ENCODE measurements around the gene MRPL52.
"Not testable (repeated sequence)": the region's sequence is repeated elsewhere in the genome, so short reads cannot be mapped to it uniquely, and the experiment has no call there.

MRPL52 gene

DNA sequence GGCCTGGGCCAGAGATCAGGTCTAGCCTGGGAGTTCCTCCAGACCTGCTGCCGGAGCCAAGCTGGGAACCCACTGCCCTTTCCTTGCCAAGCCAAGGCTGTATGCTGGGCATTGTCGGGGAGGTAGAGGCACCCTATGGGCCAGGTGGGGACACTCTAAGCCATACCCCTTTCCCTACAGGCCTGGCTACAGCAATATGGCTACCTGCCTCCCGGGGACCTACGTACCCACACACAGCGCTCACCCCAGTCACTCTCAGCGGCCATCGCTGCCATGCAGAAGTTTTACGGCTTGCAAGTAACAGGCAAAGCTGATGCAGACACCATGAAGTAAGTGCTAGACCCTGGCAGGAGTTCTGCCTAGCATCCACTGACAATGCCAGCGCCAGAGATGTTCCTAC, 11.6 kb downstream of the MRPL52 start:
- no peak for DNase-seq

DNA sequence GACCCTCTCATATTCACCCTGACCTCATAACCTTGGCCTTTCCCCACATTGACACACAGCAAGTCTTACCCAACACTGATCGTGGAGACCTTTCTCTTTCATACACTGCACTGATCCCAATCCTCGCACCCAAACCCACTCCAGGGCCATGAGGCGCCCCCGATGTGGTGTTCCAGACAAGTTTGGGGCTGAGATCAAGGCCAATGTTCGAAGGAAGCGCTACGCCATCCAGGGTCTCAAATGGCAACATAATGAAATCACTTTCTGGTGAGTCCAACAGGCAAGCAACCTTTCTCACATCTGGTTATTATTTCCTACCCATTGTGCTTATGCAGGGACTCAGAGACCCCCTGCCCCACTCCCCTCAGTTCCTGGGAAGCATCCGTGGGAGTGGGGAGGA, 12.1 kb downstream of the MRPL52 start:
- DNase-seq: no peak

DNA sequence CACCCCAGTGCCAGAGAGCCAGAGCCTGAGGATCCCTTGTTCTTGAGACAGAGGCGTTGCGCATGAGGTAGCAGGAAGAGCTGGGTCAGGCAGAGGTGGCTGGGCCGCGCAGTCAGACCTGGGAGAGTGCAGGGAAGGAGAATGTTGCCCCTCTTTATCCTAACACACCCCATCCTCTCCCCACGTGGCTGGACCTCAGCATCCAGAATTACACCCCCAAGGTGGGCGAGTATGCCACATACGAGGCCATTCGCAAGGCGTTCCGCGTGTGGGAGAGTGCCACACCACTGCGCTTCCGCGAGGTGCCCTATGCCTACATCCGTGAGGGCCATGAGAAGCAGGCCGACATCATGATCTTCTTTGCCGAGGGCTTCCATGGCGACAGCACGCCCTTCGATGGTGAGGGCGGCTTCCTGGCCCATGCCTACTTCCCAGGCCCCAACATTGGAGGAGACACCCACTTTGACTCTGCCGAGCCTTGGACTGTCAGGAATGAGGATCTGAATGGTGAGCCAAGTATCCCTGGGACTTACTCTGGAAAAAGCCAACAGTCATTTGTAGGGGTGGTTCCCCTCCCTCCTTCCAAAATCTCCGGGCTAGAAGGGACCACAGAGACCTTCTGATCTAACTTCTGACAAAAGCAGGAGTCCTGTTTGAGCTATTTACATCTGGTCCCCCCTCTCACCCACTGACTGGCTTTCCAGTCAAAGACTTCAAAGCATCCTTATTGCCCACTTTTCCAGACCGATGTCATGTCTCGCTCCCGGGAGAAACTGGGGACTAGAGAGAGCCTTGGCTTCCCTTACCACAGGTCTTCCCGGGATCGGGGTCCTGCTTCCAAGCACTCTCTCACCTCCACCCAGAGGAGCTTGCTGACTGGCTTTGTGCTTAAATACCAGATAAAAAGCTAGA, 12.8 kb downstream of the MRPL52 start:
- no peak for DNase-seq

DNA sequence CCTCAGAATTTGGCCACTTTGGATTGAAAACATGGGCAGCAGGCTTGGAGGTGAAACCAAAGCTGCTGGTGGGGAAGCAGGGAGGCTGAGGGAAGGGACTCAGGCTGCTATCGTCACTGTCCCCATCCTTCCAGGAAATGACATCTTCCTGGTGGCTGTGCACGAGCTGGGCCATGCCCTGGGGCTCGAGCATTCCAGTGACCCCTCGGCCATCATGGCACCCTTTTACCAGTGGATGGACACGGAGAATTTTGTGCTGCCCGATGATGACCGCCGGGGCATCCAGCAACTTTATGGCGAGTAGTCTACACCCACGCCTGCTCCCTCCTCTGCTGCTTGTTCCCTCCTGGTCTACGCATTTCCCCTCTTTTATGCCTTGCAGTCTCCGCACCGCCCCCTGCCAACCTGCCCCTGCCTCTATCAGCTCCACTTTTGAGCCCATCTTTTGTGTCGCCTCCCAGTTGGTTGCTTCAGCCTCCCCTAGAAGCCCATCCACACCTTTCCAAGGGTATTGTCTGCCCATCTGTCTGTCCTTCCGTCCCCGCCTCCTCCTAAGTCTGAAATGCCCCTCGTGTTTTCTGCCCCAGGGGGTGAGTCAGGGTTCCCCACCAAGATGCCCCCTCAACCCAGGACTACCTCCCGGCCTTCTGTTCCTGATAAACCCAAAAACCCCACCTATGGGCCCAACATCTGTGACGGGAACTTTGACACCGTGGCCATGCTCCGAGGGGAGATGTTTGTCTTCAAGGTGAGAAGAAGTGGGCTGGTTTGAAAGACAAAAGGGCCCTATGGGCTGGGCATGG, 13.6 kb downstream of the MRPL52 start:
- DNase-seq: no peak

DNA sequence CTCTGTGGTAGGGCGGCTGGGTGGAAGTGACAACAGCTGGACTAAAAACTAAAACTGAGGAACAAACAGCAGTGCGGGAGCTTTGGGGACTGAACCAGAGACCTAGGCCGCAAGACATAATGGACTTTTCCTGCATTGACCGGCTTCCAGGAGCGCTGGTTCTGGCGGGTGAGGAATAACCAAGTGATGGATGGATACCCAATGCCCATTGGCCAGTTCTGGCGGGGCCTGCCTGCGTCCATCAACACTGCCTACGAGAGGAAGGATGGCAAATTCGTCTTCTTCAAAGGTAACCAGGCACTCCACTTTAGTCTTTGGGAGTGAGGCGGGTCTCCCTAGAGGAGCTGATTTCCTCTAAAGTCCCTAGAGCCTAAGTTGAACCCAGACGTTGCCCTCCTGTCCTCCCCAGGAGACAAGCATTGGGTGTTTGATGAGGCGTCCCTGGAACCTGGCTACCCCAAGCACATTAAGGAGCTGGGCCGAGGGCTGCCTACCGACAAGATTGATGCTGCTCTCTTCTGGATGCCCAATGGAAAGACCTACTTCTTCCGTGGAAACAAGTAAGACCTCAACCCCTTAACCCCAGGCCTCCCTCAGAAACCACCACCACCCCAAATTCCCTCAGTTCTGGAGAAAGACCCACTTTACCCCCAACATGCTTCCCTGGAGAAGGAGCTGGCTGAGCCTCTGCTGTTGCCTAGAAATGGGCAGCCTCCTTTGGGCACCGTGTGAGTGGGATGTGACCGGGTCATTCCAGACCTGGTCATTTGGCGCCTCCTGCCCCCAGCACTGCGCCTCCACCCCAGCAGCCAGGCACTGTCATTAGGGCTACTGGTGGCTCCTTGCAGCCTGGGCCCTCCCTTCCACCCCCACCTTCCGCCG, 14.8 kb downstream of the MRPL52 start:
- no peak for DNase-seq

DNA sequence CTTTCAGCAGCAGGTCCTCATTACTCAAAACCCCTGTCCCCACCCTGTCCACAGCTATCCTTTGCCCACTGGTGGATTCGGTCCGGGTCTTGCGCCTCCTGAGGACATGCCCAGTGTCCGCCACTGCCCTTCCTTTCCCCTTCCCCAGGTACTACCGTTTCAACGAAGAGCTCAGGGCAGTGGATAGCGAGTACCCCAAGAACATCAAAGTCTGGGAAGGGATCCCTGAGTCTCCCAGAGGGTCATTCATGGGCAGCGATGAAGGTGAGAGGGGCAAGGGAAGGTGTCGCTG, 15.4 kb downstream of the MRPL52 start:
- no peak for DNase-seq

DNA sequence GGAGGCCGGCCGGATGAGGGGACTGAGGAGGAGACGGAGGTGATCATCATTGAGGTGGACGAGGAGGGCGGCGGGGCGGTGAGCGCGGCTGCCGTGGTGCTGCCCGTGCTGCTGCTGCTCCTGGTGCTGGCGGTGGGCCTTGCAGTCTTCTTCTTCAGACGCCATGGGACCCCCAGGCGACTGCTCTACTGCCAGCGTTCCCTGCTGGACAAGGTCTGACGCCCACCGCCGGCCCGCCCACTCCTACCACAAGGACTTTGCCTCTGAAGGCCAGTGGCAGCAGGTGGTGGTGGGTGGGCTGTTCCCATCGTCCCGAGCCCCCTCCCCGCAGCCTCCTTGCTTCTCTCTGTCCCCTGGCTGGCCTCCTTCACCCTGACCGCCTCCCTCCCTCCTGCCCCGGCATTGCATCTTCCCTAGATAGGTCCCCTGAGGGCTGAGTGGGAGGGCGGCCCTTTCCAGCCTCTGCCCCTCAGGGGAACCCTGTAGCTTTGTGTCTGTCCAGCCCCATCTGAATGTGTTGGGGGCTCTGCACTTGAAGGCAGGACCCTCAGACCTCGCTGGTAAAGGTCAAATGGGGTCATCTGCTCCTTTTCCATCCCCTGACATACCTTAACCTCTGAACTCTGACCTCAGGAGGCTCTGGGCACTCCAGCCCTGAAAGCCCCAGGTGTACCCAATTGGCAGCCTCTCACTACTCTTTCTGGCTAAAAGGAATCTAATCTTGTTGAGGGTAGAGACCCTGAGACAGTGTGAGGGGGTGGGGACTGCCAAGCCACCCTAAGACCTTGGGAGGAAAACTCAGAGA, 16.3 kb downstream of the MRPL52 start:
- DNase-seq: no peak

DNA sequence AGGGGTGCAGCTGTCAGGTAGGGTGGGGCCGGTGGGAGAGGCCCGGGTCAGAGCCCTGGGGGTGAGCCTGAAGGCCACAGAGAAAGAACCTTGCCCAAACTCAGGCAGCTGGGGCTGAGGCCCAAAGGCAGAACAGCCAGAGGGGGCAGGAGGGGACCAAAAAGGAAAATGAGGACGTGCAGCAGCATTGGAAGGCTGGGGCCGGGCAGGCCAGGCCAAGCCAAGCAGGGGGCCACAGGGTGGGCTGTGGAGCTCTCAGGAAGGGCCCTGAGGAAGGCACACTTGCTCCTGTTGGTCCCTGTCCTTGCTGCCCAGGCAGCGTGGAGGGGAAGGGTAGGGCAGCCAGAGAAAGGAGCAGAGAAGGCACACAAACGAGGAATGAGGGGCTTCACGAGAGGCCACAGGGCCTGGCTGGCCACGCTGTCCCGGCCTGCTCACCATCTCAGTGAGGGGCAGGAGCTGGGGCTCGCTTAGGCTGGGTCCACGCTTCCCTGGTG, 17.2 kb downstream of the MRPL52 start:
- no peak for DNase-seq

DNA sequence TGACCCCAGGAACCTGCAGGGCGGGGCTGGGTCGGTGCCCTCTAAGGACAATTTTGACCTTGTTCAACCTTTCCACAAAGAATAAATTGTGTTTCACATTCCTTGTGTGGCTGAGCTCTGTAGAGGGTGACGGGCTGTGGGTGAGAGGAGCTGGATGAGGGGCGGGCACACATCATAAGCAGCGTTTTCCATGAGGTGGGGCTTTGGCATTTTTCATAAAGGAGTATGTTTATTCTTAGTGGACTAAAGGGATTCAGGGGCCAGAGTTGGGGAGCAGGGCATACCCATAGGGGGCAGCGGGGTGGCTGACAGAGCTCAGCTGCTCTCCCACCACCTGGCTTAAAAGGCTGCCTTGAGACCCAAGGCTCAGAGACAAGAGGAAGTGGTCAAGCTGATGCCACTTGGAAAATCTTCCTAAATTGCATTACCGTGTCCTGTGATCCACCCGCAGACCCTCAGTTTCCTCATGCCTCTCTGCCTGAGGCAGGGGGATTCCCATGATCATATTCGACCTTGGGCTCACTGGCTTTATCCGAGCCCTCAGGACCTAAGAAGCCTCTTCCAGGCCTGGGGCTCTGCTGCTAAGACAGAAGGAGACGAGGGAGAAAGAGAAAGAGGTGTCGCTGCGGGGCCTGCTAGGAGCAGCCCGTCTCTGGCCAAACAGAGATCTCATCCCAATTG, 18.1 kb downstream of the MRPL52 start:
- no peak for DNase-seq

DNA sequence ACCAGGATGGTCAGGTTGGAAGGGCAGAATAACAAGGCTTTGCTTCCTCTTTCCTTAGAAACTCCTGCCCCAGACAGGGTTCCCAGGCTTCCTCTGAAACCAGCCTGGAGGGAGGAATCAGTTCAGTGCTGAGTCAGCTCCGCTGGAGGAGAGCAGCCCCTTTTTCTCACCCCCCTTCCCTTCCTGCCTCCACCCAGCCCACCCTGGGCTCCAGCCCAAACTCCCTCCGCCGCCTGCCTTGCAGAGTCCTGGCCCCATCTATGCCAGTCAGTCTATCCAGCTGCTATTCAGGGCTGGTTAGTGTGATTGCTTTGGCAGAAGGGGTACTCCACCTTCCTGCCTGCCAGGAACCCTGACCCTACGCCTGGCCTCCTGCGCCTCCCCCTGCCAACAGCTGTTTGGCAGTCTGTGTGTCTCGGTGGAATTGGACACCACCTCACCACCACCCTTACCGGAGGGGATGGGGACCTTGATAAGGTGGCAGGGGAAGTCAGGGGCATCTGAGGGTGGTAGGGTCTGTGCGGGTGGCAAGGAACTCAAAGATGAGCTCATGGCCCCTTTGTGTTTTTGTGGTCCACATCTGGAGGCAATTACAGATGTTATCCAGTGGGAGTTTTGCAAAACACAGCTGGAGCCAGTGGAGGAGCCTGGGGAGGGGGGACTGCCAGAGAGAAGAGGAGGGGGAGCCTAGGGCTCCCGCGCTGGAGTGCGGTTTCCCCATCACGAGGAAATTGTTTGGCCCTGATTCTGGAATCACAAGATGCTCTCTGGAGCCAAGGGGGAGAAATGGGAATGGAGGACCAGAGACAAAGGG, 18.9 kb downstream of the MRPL52 start:
- DNase-seq: no peak

DNA sequence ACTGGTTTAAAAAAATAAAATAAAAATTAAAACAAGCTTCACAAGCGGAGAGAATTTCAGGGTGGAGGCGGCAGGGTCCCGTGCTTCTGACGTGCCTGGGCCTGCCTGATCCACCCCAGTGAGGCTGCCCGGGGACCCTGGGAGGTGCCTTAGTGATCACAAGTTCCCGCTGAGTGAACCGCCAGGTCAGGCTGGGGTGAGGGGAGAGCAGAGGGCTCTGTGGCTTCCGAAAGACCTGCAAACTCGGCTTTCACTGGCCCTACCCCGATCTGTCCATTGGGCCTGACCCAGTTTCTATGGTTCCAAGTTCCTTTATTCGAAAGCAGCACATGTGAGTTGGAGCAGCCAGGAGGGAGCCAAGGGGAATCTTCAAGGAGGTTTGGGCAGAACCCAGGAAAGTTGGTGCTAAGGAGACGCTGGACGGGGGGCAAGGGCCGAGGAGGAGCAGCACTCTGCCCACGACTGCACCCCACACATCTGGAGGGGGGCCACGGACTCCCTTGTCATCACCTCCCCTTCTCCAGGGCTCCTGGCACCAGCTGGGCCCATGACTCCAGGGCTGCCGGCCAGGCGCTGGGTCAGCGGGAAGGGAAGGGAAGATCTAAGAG, 19.6 kb downstream of the MRPL52 start:
- no peak for DNase-seq

DNA sequence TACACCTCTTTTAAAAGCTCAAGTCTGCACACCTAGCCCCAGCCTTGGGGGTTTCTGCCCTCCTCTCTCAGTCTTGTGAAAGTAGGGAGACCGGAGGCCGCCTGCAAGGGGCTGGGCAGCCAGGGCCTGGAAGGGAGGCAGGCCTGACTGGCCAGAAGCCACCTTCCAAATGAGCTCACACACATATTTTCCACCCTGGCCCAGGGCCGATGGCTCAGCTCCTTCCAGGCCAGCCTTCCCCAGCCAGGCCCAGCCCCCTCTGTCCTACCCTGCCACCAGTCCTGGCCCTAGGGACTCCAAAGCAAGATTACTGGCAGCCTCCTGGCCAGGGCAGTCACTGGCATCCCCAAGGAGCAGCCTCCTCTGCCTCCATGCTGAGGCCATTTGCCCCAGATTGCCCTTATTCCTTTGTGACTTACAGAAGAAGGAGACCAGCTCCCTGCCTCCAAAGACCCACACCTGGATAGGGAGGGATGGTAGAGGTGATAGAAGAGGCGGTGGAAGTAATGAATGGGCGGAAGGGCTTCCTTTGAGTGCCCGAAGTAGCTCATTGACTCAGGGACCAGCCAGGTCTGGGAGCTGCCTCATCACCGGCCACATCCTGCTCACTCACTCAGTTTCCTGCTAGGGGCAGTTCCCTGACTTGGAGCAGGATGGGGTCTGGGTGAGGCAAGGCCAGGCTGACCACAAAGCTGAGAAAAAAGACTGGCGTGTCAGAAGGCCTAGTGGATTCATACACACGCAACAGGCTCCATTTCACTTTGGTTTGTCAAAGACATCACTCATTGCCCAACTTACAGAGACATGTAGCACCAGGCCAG, 21.5 kb downstream of the MRPL52 start:
- DNase-seq: peak; percentile 54

DNA sequence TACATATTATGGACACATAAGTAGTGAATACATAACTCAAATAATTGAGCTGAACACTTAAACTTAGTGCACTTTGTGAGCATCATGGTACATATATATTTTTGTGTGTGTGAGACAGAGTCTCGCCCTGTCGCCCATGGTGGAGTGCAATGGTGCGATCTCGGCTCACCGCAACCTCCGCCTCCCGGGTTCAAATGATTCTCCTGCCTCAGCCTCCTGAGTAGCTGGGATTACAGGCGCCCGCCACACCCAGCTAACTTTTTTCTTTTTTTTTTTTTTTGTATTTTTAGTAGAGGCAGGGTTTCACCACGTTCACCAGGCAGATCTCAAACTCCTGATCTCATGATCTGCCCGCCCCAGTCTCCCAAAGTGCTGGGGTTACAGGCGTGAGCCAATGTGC, 22.5 kb downstream of the MRPL52 start:
- not testable (repeated sequence) for DNase-seq

DNA sequence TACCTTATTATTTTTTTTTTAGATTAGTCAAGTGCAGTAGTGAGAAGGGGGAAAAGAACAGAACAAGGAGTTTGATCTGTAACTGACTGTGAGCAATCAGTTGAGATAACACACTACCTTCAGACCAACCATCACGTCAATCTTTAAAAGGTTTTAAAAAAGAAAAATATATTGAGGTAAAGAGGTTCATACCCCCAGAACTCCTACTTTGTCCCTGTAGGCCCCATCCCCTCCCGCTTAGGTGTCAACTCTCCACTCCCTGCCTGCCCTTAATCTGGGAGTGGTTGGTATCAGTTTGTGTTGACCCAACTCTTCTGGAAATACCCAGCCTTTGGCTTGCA, 22.9 kb downstream of the MRPL52 start:
- no peak for DNase-seq

DNA sequence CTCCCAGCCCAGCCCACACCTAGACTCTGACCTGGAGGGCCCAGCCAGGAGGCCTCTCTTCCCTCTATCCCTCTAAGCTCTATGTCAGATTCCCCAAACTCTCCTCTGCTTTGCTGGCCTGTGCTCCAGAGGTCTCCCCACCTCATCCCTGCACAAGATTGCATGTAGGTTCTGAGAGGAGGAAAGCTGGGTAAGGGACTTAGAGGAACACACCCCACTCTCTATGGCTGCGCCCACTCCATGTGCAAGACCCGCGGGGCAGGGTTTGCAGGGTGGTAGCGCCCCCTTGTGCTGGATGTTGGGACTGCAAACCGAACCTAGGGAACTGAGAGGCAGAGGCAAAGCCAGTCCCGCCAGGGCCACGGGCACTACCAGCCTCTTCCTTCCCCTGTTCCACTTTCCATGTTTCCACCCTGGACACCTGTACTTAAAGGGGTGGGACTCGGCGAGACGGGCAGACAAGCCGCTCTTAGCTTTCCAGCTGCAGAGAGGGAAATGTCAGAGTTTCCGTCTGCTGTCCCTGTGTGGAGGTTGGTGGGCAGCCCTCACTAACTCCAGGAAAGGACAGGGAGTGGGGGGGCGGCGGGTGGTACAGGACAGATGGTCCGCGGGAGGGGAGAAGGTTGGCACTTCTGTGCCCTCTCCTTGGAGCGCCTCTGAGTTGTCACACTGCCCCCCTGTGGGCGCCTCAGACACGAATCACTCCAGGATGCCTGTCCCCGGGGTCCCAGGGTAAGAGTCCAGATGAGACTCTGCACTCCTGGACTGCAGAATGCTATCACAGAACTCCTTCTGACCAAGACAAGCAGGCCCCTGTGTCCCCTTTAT, 23.5 kb downstream of the MRPL52 start:
- DNase-seq: peak; percentile 91

DNA sequence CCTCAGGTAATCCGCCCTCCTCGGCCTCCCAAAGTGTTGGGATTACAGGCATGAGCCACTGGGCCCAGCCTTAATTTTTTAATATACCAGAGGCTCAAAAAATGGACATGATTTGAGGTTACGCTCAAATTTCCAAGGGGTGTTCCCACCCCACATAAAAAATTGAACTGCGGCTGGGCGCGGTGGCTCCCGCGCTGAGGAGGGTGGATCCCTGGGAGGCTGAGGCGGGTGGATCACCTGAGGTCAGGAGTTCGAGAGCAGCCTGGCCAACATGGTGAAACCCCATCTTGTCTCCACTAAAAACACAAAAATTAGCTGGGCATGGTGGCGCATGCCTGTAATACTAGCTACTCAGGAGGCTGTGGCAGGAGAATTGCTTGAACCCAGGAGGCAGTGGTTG, 24.6 kb downstream of the MRPL52 start:
- DNase-seq: not testable (repeated sequence)

DNA sequence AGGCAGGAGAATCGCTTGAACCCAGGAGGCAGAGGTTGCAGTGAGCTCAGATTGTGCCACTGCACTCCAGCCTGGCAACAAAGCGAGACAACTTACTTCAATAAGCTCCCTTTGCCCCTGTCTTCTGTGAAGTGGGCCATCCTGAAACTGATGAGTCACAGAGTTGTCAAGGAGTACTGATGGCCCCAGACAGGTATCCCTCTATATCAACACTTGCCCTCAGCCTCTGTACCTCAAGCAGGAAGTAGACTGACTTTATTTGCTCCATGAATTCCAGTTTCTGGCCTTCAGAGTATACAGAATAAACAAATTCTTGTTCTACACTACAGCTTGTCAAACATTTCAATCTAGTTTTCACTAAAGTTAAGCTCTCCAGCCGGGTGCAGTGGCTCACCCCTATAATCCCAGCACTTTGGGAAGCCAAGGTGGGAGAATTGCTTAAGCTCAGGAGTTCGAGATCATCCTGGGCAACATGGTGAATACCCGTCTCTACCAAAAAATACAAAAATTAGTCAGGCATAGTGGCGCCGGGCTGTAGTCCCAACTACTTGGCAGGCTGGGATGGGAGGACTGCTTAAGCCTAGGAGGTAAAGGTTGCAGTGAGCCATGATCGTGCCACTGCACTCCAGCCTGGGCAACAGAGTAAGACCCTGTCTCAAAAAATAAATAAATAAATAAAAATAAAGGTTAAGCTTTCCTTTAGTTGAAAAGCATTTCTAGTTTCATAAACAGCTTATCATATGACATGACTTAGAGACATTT, 25.5 kb downstream of the MRPL52 start:
- DNase-seq: no peak

DNA sequence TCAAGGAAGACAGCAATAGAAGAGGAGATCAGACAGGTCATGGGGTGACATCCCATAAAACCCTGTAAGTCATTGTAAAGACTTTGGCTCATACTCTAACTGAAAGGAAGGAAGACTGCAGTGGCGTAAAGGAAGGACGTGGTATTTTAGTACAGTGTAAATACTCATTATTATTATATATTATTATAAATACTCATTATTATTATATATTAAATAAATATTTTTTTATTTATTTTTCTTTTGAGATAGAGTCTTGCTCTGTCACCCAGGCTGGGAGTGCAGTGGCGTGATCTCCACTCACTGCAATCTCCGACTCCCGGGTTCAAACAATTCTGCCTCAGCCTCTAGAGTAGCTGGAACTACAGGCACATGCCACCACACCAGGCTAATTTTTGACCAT, 26.7 kb downstream of the MRPL52 start:
- no peak for DNase-seq

Data from stimulated activated CD4-positive, alpha-beta T cell treated with anti-CD3 and anti-CD28 coated beads, Interleukin-1b, Interleukin-23, amount 100 ng/mL, for 48 hours (primary cell).